OCI-LY3 (cell line): ENCODE measurements around the gene CCDC136.

Source experiments
- EZH2phosphoT487 ChIP-seq: fragments of 200-600 bp; shearing (Covaris generic); IDR thresholded peaks from 2 replicates; pipeline ENCODE4 v1.6.1; 2018; ENCODE audit warnings: antibody characterized with exemption, mixed run types, low read depth
- TF ChIP-seq, protein P1 (sequence below): fragments of 200-600, 300-600 bp; sonication (generic); IDR thresholded peaks from 2 replicates; pipeline ENCODE4 v1.5.1; 2014; ENCODE audit warnings: antibody characterized with exemption, low read length, low read depth

DNA sequence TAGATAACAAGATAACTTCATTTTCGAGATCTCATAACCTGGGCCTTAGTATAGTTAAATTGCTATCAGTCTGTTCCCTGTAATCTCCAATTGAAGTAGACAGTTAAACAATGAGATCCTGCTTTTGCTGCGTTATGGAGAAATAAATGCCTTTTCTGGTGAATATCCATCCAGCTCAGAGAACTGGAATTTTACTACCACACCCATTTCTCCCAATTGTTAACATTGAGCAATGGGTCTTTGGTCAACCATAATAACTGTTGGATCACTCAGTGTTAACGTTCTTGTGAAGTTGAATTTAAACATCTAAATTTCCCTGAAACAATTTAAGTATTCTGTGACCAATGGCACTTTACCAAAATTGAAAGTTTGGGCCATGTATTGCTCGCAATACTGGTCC is 49.6 kb upstream of the CCDC136 start:
- TF ChIP-seq, protein P1, sequence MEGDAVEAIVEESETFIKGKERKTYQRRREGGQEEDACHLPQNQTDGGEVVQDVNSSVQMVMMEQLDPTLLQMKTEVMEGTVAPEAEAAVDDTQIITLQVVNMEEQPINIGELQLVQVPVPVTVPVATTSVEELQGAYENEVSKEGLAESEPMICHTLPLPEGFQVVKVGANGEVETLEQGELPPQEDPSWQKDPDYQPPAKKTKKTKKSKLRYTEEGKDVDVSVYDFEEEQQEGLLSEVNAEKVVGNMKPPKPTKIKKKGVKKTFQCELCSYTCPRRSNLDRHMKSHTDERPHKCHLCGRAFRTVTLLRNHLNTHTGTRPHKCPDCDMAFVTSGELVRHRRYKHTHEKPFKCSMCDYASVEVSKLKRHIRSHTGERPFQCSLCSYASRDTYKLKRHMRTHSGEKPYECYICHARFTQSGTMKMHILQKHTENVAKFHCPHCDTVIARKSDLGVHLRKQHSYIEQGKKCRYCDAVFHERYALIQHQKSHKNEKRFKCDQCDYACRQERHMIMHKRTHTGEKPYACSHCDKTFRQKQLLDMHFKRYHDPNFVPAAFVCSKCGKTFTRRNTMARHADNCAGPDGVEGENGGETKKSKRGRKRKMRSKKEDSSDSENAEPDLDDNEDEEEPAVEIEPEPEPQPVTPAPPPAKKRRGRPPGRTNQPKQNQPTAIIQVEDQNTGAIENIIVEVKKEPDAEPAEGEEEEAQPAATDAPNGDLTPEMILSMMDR: no peak
- TF ChIP-seq EZH2phosphoT487: no peak
